ENCODE results near the gene FAM174C.
"Not testable (repeated sequence)": the region's sequence is repeated elsewhere in the genome, so short reads cannot be mapped to it uniquely, and the experiment has no call there.

The FAM174C gene

GRCh38 chr19:1307755-1308303 is 32.5 kb downstream of the FAM174C start:
- no peak for DNase-seq

GRCh38 chr19:1308718-1309117 is 33.4 kb downstream of the FAM174C start:
- DNase-seq, result no peak

GRCh38 chr19:1309977-1310852 is 34.9 kb downstream of the FAM174C start:
- DNase-seq, result no peak

DNA sequence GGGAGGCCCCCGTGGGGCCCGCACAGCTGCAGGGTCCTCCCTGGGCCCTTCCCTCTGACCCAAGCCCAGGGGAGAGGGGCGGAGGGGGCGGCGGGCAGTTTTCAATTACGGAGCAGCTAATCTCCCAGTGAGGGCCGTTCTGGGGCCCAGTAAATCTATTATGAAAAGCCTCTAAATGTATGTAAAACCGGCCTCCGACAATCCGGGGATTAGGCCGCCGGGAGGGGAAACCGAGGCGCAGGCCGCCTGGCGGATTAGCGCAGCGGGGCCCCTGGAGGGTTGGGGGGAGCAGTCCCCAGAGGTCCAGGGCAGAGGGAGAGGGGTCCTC is 35.5 kb downstream of the FAM174C start:
- no peak for DNase-seq

DNA sequence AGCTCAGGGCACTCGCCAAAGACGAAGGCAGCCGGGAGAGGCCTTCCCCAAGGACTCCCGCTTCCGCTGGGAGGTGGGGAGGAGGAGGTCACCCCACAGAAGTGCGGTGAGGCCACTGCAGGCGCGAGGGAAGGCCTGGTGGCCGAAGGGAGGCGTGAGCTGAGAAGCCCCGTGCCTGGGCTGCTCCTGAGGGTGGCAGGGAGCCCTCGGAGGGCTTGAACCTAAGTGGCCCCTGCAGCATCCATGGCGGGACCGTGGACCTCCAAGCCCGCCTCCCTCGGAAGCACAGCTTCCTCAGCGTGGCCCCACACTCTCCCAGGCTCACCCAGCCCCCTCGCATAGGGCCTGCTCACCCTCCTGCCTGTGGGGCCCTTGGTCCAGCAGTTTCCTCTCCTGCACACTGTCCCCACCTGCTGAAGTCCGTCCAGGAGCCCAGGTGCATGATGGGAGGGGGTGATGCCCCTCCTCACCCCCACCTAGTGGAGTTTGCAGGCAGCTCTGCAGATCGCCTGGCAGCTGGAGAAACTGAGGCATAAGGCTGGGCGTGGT is 36.3 kb downstream of the FAM174C start:
- no peak for DNase-seq

DNA sequence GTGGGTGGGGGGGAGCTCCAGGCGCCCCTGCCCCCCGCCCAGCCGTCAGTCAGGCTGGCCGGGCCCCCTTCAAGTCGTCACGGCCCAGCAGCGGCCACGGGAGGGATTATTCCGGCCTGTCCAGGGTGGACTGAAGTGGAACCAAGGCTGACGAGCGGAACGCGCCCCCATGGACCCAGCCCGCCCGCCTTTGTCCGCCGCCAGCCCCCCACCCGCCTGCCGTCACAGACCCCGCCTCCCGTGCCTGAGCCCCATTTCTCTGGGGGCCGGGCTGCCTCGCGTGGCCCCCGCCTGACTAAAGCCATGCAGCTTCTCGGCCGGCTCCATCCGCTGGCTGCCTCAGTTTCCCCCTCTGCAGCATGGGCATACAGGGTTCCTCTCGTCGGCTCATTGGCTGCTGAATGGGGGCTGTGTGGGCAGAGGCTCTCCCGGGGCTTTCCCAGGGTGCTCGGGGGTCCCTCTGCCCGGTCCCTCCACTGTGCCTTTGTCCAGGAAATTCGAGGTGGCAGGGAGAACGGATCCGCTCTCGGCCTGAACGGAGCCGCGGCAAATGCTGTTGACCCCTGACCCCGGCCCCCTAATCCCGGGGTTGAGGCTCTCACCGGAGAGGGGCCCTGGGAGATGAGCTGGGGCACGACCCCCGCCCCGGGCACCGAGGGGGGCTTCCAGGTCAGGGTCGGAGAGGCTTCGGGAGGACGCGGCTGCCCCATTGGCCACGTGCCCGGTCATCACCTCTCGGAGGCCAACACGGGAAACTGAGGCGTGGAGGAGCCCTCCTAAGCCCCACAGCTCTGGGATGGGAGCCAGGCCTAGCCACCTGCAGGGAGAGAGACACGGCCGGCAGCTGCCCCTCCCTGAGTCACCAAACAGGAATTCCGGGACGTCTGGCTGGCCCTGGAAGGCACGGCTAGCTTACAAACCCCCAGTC is 37.7 kb downstream of the FAM174C start:
- DNase-seq, result no peak

GRCh38 chr19:1313695-1314613 is 38.6 kb downstream of the FAM174C start:
- DNase-seq, result no peak

DNA sequence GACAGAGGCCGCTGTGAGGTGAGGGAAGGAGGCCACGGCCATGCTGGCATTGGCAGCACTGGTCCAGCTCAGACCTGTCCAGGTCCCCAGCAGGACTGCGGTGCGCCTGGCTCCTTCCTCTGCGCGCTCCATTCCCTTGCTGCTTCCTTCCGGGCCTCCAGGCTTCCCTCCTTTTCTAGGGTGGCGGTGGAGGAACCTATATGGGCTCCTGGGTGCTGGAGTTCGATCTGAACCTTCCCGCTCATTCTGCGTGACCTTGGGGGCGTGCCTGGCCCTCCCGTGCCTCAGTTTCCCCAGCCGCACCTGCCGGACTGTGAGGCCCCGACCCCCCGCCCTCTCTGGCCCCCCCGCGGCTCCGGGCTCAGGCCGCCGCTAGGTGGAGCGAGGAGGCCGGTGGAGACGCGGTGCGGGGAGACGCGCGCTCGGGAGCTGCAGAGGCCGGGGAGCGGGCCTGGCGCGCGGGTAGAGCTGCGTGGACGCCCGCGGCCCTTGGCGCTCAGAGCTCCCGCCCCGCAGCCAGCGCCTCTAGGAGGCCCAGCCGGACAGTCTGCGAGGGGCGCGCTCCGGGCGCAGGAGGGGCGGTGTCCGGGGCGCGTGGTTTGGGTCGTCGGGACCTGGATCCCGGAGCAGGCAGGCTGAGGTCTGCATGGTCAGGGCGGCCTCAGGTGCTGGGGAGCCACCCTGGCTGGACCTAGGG is 40.3 kb downstream of the FAM174C start:
- DNase-seq, result peak; percentile 42

GRCh38 chr19:1316466-1316865 is 41.1 kb downstream of the FAM174C start:
- no peak for DNase-seq

GRCh38 chr19:1317274-1318003 is 42.1 kb downstream of the FAM174C start:
- no peak for DNase-seq

DNA sequence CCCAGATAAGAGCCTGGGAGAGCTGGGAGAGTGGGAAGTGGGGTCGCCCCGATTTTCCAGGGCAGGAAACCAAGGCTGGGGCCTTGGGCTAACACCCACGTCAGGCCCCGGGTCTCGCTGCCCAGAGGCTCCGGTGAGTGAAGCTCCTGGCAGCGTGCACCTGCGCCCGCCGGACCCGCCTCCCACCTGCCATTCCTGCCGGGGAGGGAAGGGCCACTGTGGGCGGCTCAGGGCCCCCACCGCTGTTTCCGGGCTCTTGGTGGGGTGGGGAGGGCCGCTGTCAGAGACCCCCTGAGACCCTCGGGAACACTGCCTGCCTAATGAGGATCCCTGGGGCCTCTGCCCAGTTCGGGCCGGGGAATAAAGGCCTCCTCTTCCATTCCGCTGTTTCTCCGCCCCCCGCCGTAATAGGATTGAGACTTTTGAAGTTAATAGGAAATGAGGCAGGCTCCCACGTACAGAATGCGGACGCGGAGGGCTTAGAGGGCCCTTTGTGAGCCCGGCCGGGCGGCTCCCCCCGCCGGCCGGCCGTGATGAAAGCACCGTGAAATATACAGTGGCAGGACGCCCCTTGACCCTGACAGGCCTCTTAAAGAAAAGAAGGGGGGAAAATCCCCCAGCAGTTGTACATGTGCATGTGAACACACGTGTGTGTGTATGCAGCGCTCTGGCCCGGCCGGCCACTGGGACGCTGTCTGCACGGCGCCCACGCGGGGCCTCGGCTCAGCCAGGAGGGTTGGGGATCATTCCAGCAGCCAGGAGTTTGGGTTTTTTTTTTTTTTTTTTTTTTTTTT is 43.5 kb downstream of the FAM174C start:
- no peak for DNase-seq

GRCh38 chr19:1320282-1320650 is 44.9 kb downstream of the FAM174C start:
- not testable (repeated sequence) for DNase-seq

GRCh38 chr19:1321539-1321938 is 46.2 kb downstream of the FAM174C start:
- no peak for DNase-seq

- no peak for DNase-seq
These were observed 47.1 kb downstream of the FAM174C start for GRCh38 chr19:1322198-1322981.

- DNase-seq, result no peak
These were observed 49.0 kb downstream of the FAM174C start for GRCh38 chr19:1324249-1324805.

- DNase-seq, result peak; percentile 54
These were observed 49.7 kb downstream of the FAM174C start for GRCh38 chr19:1324806-1325567.

DNA sequence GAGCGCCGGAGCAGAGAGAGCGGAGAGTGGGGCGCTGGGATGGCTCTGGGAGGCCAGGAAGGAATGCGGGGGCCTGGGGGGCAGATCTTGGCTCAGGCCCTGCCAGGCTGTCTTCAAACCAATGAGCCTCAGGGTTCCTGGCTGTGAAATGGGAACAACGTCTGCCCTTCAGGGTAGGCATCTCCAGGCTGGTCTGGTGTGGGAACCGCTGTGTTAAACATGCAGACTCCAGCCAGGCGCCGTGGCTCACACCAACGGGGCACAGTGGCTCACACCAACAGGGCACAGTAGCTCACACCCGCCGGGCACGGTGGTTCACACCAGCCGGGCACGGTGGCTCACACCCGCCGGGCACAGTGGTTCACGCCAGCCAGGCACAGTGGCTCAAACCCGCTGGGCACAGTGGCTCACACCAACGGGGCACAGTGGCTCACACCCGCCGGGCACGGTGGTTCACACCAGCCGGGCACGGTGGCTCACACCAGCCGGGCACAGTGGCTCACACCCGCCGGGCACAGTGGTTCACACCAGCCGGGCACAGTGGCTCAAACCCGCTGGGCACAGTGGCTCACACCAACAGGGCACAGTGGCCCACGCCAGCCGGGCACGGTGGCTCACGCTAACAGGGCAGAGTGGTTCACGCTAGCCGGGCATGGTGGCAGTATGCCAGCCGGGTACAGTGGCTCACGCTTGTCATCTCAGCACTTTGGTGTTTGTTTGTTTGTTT is 50.4 kb downstream of the FAM174C start:
- no peak for DNase-seq
